NCI-H748 (cell line): ENCODE measurements around the gene YIPF1.
"Not testable (repeated sequence)": the region's sequence is repeated elsewhere in the genome, so short reads cannot be mapped to it uniquely, and the experiment has no call there.

Experiments used
- DNase-seq: peaks from one replicate; lab custom pipeline; 2025; ENCODE audit not compliant: unreplicated experiment; lab: John Stamatoyannopoulos, UW

The YIPF1 gene

DNA sequence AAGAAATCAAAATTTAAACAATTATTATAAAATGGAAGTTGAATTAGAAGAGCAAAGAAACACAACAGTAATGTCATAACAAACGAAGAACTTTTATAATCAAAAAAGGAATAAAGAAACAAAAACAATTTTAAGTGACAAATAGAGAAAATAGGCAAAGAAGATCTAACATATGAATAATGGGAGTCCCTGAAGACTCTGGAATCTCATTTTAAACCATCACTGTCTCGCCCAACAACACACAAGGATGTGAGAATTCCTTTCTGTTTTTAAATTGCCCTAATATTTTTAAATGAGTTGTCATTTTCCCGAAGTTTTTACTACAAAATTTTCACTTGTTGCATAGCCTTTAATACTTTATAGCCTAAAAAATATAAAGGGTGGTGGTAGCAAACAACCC, 47.2 kb downstream of the YIPF1 start:
- no peak for DNase-seq

DNA sequence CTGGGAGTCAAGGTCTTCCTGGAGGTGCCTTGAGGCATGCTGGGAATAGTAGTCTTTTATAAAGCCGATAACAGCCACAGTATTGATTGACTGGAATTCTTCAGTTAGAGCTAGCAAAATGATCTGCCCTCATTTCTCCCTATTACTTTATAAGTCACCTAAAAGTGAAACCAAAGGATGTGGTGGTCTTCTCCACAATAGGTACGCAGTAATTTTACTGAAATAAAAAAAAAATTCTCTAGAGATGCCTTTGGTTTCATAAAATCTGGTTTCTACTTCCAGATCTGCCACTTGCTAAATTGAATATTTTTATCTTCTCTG, 51.0 kb downstream of the YIPF1 start:
- DNase-seq, result no peak

DNA sequence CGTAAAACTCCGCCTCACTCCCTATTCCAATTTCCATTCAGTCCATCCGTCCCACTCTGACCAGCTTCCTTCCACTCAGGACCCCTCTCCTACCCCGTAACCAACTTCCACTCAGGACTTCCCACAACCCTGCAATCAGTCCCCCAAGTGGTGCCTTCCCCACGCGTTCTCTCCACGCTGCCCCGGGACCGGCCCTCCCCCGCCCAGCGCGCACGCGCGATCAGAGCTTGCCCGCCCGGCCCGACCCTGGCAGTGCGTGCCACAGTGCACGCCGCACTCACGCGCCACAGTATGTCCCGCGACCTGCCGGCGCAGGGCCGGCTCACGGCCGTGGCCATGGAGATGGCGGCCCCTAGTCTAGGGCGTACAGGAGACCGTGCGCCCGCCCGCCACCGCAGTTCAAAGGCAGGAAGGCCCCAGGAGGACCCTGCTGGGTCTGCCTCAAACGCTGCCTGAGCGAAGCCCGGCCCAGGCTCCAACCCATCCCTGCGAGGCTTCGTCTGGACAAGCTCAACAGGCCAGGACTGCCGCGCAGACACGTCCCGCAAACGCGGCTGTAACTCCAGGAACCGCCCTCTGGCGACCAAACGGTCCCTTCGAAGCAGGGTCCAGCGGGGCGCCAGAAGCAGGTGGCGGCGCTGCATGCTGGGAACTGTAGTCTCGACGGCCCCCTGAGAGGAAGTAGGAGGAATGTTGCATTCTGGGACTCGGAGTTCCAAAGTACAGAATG, 51.5 kb downstream of the YIPF1 start, which contains the start of gene NDC1:
Gene NDC1, minus strand, starts transcription at position 373 of the 730 bp plus-strand sequence. Its CDS starts 35 bp downstream, at position 338.
- peak; percentile 98 for DNase-seq

DNA sequence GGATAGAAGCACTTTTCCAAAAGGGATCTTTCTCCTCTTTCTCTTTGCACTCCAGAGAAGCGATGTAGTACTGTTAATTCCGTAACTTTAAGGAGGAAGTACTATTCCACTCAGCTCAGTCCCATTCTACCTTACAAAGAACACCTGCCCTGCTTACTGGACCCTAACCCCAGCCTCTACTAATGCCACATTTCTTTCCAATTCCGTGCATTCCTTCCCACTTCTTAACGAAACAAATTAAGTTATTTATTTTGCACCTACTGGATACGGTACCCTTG, 52.0 kb downstream of the YIPF1 start:
- no peak for DNase-seq

DNA sequence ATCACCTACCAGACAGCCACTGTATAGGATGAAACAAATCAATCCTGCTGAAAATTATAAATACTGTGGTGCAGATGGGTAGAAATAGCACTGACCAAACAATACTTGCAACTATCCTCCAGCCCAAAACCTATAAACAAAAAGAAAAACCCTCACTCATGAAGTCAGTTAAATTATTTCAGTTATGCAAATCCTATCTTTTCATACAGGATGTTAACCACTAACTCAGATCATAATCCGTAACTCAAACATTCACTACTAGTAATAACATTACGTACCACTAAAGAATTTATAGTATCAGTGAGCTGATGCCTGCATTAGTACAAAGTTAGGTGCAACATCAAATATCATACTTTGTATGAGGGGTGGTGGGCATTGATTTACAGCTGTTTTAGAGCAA, 54.1 kb downstream of the YIPF1 start:
- DNase-seq, result no peak

DNA sequence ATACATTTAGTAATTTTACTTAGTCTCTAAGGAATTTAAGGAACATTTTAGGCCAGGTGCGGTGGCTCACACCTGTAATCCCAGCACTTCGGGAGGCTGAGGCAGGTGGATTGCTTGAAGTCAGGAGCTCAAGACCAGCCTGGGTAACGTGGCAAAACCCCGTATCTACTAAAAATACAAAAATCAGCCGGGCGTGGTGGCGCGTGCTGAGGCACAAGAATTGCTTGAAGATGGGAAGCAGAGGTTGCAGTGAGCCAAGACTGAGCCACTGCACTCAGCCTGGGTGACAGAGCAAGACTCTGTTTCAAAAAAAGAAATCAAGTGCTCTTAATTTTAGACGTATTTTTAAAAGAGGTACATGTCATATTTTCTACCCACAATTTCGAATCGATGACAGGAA, 54.8 kb downstream of the YIPF1 start:
- DNase-seq, result no peak

DNA sequence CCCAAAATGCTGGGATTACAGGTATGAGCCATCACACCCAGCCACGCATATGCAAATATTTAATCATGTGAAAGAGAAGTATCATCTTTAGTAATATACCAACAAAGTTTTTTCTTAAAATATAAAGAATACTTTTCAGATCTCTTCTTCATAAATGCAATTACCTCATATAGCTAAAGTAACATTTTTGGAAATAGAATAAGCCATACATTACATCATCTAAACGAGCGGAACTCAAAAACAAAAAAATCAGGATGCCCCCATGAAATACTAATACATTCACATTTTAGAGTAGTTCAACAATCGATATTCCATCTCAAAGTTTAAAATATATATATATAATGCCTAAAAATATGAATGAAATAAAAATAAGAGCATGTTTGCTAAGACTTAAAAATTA, 56.2 kb downstream of the YIPF1 start:
- no peak for DNase-seq

DNA sequence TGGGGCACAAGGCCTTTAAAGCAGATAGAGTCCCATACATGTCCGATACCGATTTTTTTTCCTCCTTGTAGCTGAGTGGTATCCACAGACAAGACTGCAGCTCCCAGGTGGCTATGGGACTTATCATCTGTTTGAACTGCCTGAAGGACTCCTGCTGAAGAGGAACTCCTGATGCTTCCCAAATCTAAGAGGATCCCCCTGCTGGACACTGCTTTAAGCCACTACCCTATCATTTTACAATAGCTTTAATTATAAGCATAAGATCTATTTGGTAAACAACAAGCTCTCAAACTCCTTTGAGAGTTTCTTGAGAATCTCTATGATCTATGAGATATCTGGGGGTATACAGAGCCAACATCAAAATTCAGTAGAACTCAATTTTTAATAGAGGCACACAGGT, 63.2 kb downstream of the YIPF1 start:
- no peak for DNase-seq

DNA sequence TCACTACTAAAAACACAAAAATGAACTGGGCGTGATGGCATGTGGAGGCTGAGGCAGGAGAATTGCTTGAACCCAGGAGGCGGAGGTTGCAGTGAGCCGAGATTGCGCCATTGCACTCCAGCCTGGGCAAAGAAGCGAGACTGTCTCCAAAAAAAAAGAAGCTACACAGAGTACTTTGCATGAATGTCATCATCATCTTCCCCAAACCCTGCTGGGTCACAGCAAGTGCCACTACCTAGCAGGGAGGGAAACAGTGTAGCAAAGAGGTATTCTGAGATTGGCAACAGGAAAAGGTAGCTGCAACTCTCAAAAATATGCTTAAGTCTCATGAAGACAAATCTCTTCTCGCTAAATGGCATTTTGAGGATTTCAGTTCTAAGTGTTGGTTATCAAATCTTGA, 64.3 kb downstream of the YIPF1 start:
- DNase-seq, result no peak

DNA sequence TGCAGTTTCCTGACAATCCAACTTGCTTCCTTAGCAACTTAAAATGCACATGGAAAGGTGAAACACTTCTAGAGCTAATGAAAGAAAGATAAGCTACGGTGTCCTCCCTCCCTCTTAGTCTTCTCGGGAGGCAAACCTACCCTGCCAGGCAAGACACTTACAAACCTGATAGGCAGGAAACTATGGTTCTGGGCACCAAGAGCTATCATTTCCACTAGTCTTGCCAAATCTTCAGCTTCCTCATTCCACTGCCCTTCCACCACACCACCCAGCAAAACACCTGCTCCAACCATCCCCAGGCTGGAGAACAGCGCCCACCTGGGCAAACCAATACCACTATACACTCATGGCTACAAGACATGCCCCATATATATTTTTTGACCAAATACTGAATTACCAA, 66.7 kb downstream of the YIPF1 start:
- no peak for DNase-seq

DNA sequence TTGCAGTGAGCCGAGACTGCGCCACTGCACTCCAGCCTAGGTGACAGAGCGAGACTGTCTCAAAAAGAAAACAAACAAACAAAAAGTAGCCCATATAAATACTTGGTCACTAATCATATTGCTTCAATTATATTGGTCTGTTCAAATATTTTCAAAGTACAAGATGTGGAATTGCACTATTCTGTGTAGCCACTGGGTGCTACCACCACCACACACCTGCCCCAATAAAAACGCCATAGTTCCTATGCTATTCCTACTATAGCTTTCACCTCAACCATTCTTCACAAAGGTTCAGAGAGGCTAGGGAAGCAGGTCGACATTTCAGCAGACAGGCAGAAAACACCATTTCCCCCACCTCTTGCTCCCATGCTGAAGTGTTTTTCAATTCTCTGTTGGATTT, 68.2 kb downstream of the YIPF1 start:
- DNase-seq, result no peak

DNA sequence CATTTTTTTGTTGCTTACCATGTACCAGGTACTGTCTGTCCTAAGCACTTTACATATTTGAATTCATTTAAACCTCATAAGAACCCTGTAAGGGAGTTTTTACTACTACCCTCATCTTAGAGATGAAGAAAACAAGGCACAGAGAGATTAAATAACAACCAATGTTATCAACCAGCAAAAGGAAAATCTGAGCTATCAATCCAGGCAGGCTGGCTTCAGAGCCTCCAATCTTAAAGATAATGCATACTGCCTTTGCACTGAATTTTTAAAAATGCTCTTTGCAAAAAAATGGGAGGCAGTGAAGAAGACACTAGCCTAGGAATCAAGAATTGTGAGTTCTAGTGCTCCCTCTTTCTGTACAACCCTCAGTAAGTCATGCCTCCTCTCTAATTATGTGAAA, 70.2 kb downstream of the YIPF1 start:
- DNase-seq, result no peak

DNA sequence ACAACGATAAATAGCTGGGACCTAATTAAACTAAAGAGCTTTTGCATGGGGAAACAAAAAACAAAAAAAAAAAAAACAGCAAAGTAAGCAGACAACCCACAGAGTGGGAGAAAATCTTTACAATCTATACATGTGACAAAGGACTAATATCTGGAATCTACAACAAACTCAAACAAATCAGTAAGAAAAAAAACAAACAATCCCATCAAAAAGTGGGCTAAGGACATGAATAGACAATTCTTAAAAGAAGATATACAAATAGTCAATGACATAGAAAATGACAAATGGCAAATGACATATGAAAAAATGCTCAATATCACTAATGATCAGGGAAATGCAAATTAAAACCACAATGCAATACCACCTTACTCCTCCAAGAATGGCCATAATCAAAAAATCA, 73.0 kb downstream of the YIPF1 start:
- DNase-seq, result not testable (repeated sequence)

DNA sequence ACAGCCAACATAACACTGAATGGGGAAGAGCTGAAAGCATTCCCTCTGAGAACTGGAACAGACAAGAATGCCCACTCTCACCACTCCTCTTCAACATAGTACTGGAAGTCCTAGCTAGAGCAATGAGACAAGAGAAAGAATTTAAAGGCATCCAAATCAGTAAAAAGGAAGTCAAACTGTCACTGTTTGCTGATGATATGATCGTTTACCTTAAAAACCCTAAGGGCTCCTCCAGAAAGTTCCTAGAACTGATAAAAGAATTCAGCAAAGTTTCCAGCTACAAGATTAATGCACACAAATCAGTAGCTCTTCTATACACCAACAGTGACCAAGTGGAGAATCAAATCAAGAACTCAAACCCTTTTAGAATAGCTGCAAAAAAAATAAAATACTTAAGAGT, 74.1 kb downstream of the YIPF1 start:
- DNase-seq, result not testable (repeated sequence)

DNA sequence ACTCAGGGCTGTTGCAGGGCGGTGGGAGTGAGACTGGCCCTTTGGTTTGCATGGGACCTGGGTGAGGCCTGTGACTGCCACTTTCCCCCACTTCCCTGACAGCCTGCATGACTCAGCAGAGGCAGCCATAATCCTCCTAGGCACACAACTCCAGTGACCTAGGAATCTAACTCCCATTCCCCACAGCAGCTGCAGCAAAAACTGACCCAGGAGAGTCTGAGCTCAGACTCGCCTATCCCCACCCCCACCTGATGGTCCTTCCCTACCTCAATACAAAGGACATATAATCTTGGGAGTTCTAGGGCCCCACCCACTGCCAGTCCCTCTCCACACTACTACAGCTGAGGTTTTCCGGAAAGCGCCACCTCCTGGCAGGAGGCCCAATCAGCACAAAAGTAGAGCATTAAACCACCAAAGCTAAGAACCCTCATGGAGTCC, 78.2 kb downstream of the YIPF1 start:
- no peak for DNase-seq

DNA sequence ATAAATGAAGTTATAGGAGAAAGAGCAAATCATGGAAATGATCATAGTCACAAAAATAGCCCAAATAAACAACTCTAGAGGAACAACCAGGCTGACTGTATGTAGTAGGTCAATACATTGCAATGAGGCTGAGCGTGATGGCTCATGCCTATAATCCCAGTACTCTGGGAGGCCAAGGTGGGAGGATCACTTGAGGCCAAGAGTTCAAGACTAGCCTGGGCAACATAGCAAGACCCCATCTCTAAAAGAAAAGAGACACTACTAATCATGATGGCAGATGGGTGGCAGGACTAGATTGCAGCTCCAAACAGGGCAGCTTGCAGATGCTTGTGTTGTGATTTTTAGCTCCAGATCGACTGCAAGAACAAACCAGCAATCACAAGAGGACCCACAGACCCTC, 79.1 kb downstream of the YIPF1 start:
- DNase-seq, result no peak

DNA sequence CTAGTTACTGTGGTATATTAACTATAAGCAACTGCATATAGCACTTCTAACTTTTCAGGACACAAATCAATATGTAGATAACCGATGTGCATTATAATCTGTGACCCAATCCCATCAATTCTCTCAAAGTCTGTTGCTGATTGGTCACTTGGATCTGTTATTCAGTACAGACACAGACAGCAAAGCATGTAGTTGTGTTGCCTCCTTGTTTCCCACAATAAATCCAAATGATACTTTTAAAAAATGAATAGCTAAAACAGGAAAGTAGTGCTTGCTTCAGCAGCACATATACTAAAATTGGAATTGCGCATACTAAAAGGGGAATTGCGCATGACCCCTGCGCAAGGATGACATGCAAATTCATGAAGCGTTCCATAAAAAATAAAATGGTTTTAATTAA, 79.6 kb downstream of the YIPF1 start:
- DNase-seq, result no peak

DNA sequence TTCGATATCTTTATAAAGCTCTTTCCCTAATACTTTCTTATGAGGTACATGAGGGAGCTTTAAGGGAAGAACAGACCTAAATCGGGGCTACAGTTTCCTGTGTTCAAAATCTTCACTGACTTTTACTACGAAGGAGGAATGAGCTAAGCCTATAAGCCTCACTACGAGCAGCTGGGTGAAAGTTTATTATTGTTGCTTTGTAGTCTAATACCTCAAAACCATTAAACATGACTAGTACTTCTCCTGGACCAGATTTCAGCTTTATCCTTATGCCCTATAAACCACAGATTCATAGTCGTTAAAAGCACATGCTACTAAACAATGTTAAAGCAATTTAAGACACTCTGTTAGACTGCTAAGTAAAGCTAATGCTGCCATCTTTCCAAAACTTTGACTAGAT, 81.7 kb downstream of the YIPF1 start:
- DNase-seq, result no peak

DNA sequence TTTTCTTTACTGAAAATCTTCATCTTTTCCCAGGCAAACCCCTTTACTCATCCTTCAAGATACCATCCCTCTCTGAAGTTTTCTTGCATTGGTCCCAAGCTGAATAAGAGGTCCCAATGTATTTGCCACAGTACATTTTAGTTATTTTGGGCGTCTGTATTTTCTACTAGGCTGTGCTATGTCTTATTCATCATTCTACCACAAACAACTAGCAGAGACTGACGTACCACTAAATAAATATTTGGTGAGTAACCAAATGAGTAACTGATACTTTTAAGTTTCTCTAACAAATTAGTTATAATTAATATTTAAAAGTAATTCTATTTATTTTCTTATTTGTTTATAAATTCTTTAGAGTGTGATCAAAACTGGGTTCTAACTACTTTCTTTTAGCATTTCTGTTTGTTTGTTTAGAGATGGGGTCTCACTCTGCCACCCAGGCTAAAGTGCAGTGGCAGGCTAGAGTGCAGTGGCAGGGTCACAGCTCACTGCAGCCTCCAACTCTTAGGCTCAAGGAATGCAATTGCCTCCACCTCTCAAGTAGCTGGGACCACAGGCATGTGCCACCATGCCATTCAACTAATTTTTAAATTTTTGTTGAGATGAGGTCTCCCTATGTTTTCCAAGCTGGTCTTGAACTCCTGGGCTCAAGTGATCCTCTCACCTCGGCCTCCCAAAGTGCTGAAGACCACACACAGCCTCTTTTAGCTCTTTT, 84.6 kb downstream of the YIPF1 start:
- no peak for DNase-seq

DNA sequence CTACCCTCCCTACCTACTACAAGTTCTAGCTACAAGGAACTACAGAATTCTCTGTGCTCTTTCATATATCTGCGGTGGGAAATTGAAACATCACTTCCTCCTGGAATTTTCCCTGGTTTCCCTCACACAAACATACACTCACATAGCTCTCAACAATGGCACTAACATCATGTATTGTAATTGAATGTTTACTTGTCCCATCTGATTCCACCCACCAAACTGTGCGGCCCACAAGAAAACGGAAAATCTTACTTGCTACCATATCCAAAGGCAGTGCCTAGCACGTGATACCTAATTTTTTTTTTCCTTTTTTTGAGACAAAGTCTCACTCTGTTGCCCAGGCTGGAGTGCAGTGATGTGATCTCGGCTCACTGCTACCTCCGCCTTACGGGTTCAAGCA, 85.4 kb downstream of the YIPF1 start:
- DNase-seq, result no peak
